Adipocyte (in vitro differentiated cells): ENCODE results near the gene FBXW7.

Experiments used
- DNase-seq: peaks from one replicate; pipeline ENCODE4 v3.0.0-alpha.2; 2015; ENCODE audit warnings: low read depth
- H3K27me3 ChIP-seq: replicated peaks from 2 replicates; pipeline ENCODE4 v1.7.0; 2013; ENCODE audit warnings: mild to moderate bottlenecking, low read length, moderate library complexity; ENCODE audit not compliant: control insufficient read depth, insufficient read depth
- H3K36me3 ChIP-seq: 2 replicates; pipeline ENCODE4 v1.7.0; 2013; ENCODE audit warnings: low read length, mild to moderate bottlenecking, moderate library complexity; ENCODE audit not compliant: control insufficient read depth, insufficient read depth, severe bottlenecking
- H3K4me1 ChIP-seq: 2 replicates; pipeline ENCODE4 v1.7.0; 2013; ENCODE audit warnings: mild to moderate bottlenecking, low read length, moderate library complexity; ENCODE audit not compliant: control insufficient read depth, insufficient read depth
- H3K4me3 ChIP-seq: 2 replicates; pipeline ENCODE4 v1.7.0; 2013; ENCODE audit warnings: mild to moderate bottlenecking, low read length, moderate library complexity
- H3K9ac ChIP-seq: 2 replicates; pipeline ENCODE4 v1.7.0; 2013; ENCODE audit warnings: mild to moderate bottlenecking, low read length, moderate library complexity
- H3K9me3 ChIP-seq: 2 replicates; pipeline ENCODE4 v1.7.0; 2013; ENCODE audit warnings: mild to moderate bottlenecking, low read length, moderate library complexity; ENCODE audit not compliant: control insufficient read depth

The FBXW7 gene

GRCh38 chr4:152351080-152351479, 184.8 kb downstream of the FBXW7 start:
- Histone ChIP-seq H3K9me3 (no peaks in the 10 kb centered on the region), H3K9ac (peak overlapping the region; percentile 96), H3K27me3 (no peaks in the 10 kb centered on the region), H3K4me1 (peaks cover 31% of the 10 kb centered on the region), H3K4me3 (peak overlapping the region; percentile 97), H3K36me3 (peaks cover 8% of the 10 kb centered on the region)
- no peak for DNase-seq

- Histone ChIP-seq H3K27me3 (no peaks in the 10 kb centered on the region), H3K9ac (peak overlapping the region; percentile 96), H3K9me3 (no peaks in the 10 kb centered on the region), H3K4me3 (peak overlapping the region; percentile 97), H3K36me3 (peaks cover 16% of the 10 kb centered on the region), H3K4me1 (peaks cover 19% of the 10 kb centered on the region)
- no peak for DNase-seq
Measured at GRCh38 chr4:152348670-152349069, 187.2 kb downstream of the FBXW7 start.

- no peak overlapping the region for H3K9ac ChIP-seq
- H3K27me3 ChIP-seq: no peaks in the 10 kb centered on the region
- peaks cover 20% of the 10 kb centered on the region for H3K36me3 ChIP-seq
- no peak overlapping the region for H3K4me3 ChIP-seq
- H3K9me3 ChIP-seq: no peaks in the 10 kb centered on the region
- H3K4me1 ChIP-seq: peaks cover 17% of the 10 kb centered on the region
- no peak for DNase-seq
Measured at GRCh38 chr4:152346979-152347378, 188.9 kb downstream of the FBXW7 start.

GRCh38 chr4:152346526-152346925, 189.4 kb downstream of the FBXW7 start:
- no peaks in the 10 kb centered on the region for H3K9me3 ChIP-seq
- no peaks in the 10 kb centered on the region for H3K27me3 ChIP-seq
- H3K4me3 ChIP-seq: no peak overlapping the region
- H3K4me1 ChIP-seq: peaks cover 18% of the 10 kb centered on the region
- DNase-seq: no peak
- H3K36me3 ChIP-seq: peaks cover 25% of the 10 kb centered on the region
- no peak overlapping the region for H3K9ac ChIP-seq

- Histone ChIP-seq H3K4me3 (no peak overlapping the region), H3K36me3 (peaks cover 41% of the 10 kb centered on the region), H3K4me1 (peaks cover 24% of the 10 kb centered on the region), H3K9me3 (no peaks in the 10 kb centered on the region), H3K9ac (no peak overlapping the region), H3K27me3 (no peaks in the 10 kb centered on the region)
- no peak for DNase-seq
Measured at GRCh38 chr4:152344001-152344400, 191.9 kb downstream of the FBXW7 start.

GRCh38 chr4:152342293-152342692, 193.6 kb downstream of the FBXW7 start:
- Histone ChIP-seq H3K9ac (no peak overlapping the region), H3K36me3 (peaks cover 55% of the 10 kb centered on the region), H3K27me3 (no peaks in the 10 kb centered on the region), H3K4me1 (peaks cover 18% of the 10 kb centered on the region), H3K9me3 (no peaks in the 10 kb centered on the region), H3K4me3 (no peak overlapping the region)
- DNase-seq: no peak

GRCh38 chr4:152340818-152341217, 195.1 kb downstream of the FBXW7 start:
- Histone ChIP-seq H3K4me3 (no peak overlapping the region), H3K36me3 (peaks cover 59% of the 10 kb centered on the region), H3K9me3 (no peaks in the 10 kb centered on the region), H3K4me1 (peaks cover 18% of the 10 kb centered on the region), H3K9ac (no peak overlapping the region), H3K27me3 (no peaks in the 10 kb centered on the region)
- DNase-seq: no peak

- H3K36me3 ChIP-seq: peaks cover 66% of the 10 kb centered on the region
- no peaks in the 10 kb centered on the region for H3K27me3 ChIP-seq
- no peaks in the 10 kb centered on the region for H3K9me3 ChIP-seq
- H3K4me1 ChIP-seq: peaks cover 18% of the 10 kb centered on the region
- no peak overlapping the region for H3K9ac ChIP-seq
- no peak for DNase-seq
- H3K4me3 ChIP-seq: no peak overlapping the region
Measured at GRCh38 chr4:152339576-152339975, 196.3 kb downstream of the FBXW7 start.

- H3K4me3 ChIP-seq: no peak overlapping the region
- peaks cover 96% of the 10 kb centered on the region for H3K36me3 ChIP-seq
- no peaks in the 10 kb centered on the region for H3K9me3 ChIP-seq
- no peaks in the 10 kb centered on the region for H3K27me3 ChIP-seq
- H3K4me1 ChIP-seq: no peaks in the 10 kb centered on the region
- no peak for DNase-seq
- H3K9ac ChIP-seq: no peak overlapping the region
Measured at GRCh38 chr4:152334931-152335330, 201.0 kb downstream of the FBXW7 start.

- Histone ChIP-seq H3K4me1 (peaks cover 14% of the 10 kb centered on the region), H3K27me3 (no peaks in the 10 kb centered on the region), H3K9me3 (no peaks in the 10 kb centered on the region), H3K4me3 (no peak overlapping the region), H3K9ac (no peak overlapping the region), H3K36me3 (peaks cover 93% of the 10 kb centered on the region)
- no peak for DNase-seq
Measured at GRCh38 chr4:152331042-152331441, 204.8 kb downstream of the FBXW7 start.

- H3K36me3 ChIP-seq: peaks cover 92% of the 10 kb centered on the region
Measured at GRCh38 chr4:152328582-152328981, 207.3 kb downstream of the FBXW7 start.

More at GRCh38 chr4:152328582-152328981, 207.3 kb downstream of the FBXW7 start:
- no peaks in the 10 kb centered on the region for H3K9me3 ChIP-seq
- no peak overlapping the region for H3K4me3 ChIP-seq
- no peaks in the 10 kb centered on the region for H3K27me3 ChIP-seq
- H3K9ac ChIP-seq: no peak overlapping the region
- DNase-seq: peak; percentile 86
- peaks cover 14% of the 10 kb centered on the region for H3K4me1 ChIP-seq
